HCT116 (cell line): ENCODE data around the gene ACADS. TPM values are rescaled to one million over a fixed set of nuclear protein-coding genes. Genes with fewer than 3 reads are reported as not detected.

Experiments used
- ATAC-seq: fragments of 200-7000 bp; cut with Tn5 transposase; 2 replicates; pipeline ENCODE4 v1.9.1; 2020; ENCODE audit warnings: mild to moderate bottlenecking, moderate library complexity
- BruUV-seq: library from RNA; stranded (reverse); fragments of 400-500 nt; replicated peaks from 2 replicates; lab custom pipeline; 2021; lab: Mats Ljungman, UMichigan
- CTCF ChIA-PET: fragments of 300-600 bp; sonication (Branson Sonifier 250); formaldehyde crosslinking; loops from one replicate; lab custom pipeline; 2021; ENCODE audit warnings: antibody characterized with exemption; lab: Charles Lee
- POLR2A ChIA-PET: fragments of 300-600, 350-600 bp; sonication (Branson Sonifier 250); formaldehyde crosslinking; loops from one replicate; lab custom pipeline; 2021; ENCODE audit warnings: antibody characterized with exemption; lab: Charles Lee
- RAD21 ChIA-PET, 2 experiments: fragments of 300-600 bp; sonication (Branson Sonifier 250); formaldehyde crosslinking; loops; one replicate each; lab custom pipeline; 2023; ENCODE audit warnings: low total read pairs in 2 of 2; ENCODE audit not compliant: uncharacterized antibody in 2 of 2, unreplicated experiment in 2 of 2, low non-redundant PET in 1 of 2; lab: Charles Lee
- DNase-seq: peaks from one replicate; pipeline ENCODE4 v3.0.0-alpha.2; 2010; ENCODE audit warnings: low read depth, low spot score
- H2AFZ ChIP-seq: fragments of 200-600 bp; shearing (Covaris generic), sonication (generic); 2 replicates; pipeline ENCODE4 v1.6.1; 2017; ENCODE audit warnings: low read depth, mixed run types, mixed read lengths, antibody characterized with exemption, low read length; ENCODE audit not compliant: poor library complexity, severe bottlenecking
- H3K27ac ChIP-seq: 2 replicates; pipeline ENCODE4 v1.5.1; 2012; ENCODE audit warnings: low read depth, low read length
- H3K27me3 ChIP-seq: fragments of 200-600 bp; sonication (generic); 2 replicates; pipeline ENCODE4 v1.6.1; 2016; ENCODE audit warnings: mixed run types, low read length, mixed read lengths; ENCODE audit not compliant: insufficient read depth
- H3K36me3 ChIP-seq, 2 experiments: fragments of 200-500 bp in 1 of 2; fragments of 200-600 bp in 1 of 2; sonication (Bioruptor generic) in 1 of 2; sonication (generic) in 1 of 2; 2 replicates each; pipeline versions ENCODE4 v1.5.1 to v1.6.1; 2014 to 2016; ENCODE audit warnings: low read length in 2 of 2, inconsistent platforms in 1 of 2, mixed read lengths in 1 of 2, mixed run types in 1 of 2; ENCODE audit not compliant: insufficient read depth in 2 of 2, control insufficient read depth in 1 of 2
- H3K4me1 ChIP-seq, 2 experiments: fragments of 200-600 bp in 1 of 2; sonication (generic) in 1 of 2; 2 replicates each; pipeline versions ENCODE4 v1.5.1 to v1.6.1; 2012 to 2017; ENCODE audit warnings: low read length in 2 of 2, inconsistent platforms in 1 of 2, mild to moderate bottlenecking in 1 of 2, mixed read lengths in 1 of 2, mixed run types in 1 of 2, moderate library complexity in 1 of 2; ENCODE audit not compliant: insufficient read depth in 2 of 2, control insufficient read depth in 1 of 2
- H3K4me2 ChIP-seq: fragments of 200-600 bp; sonication (generic); 2 replicates; pipeline ENCODE4 v1.6.1; 2017; ENCODE audit warnings: mixed run types, low read length, mixed read lengths
- H3K4me3 ChIP-seq, 2 experiments: fragments of 200-600 bp in 1 of 2; sonication (generic) in 1 of 2; replicated peaks in 1 of 2; 2 replicates each; pipeline ENCODE4 v1.5.1; 2011 to 2016; ENCODE audit warnings: low read length in 2 of 2, control low read depth in 1 of 2, low read depth in 1 of 2, mild to moderate bottlenecking in 1 of 2, mixed read lengths in 1 of 2, mixed run types in 1 of 2
- H3K79me2 ChIP-seq: fragments of 200-600 bp; sonication (generic); 2 replicates; pipeline ENCODE4 v1.6.1; 2017; ENCODE audit warnings: mild to moderate bottlenecking, mixed run types, low read length, moderate library complexity, mixed read lengths; ENCODE audit not compliant: insufficient read depth
- H3K9ac ChIP-seq: fragments of 200-600 bp; sonication (generic); 2 replicates; pipeline ENCODE4 v1.6.1; 2016; ENCODE audit warnings: low read length, mixed read lengths
- H3K9me2 ChIP-seq: fragments of 200-600 bp; sonication (generic), shearing (Covaris generic); 2 replicates; pipeline ENCODE4 v1.6.1; 2017; ENCODE audit warnings: mixed run types, mild to moderate bottlenecking, moderate library complexity; ENCODE audit not compliant: insufficient read depth
- H3K9me3 ChIP-seq, 2 experiments: fragments of 200-500 bp in 1 of 2; fragments of 200-600 bp in 1 of 2; sonication (Bioruptor generic) in 1 of 2; sonication (generic) in 1 of 2; 2 replicates each; pipeline ENCODE4 v1.6.1; 2014 to 2017; ENCODE audit warnings: low read length in 2 of 2, mixed read lengths in 2 of 2, inconsistent platforms in 1 of 2, low read depth in 1 of 2, mild to moderate bottlenecking in 1 of 2, mixed run types in 1 of 2, moderate library complexity in 1 of 2; ENCODE audit not compliant: control insufficient read depth in 1 of 2, insufficient read depth in 1 of 2
- H4K20me1 ChIP-seq: fragments of 200-600 bp; sonication (generic), shearing (Covaris generic); 2 replicates; pipeline ENCODE4 v1.6.1; 2017; ENCODE audit warnings: mixed run types, mild to moderate bottlenecking, moderate library complexity; ENCODE audit not compliant: insufficient read depth
- EGR1 ChIP-seq: IDR thresholded peaks from 2 replicates; pipeline ENCODE4 v1.6.1; 2012; ENCODE audit warnings: low read depth
- ELF1 ChIP-seq: IDR thresholded peaks from 2 replicates; pipeline ENCODE4 v1.6.1; 2012; ENCODE audit warnings: low read depth, borderline replicate concordance
- EZH2 ChIP-seq: fragments of 200-600 bp; sonication (generic); IDR thresholded peaks from 2 replicates; pipeline ENCODE4 v1.6.1; 2017; ENCODE audit warnings: antibody characterized with exemption, mixed run types
- EZH2phosphoT487 ChIP-seq: fragments of 200-600 bp; IDR thresholded peaks from 2 replicates; pipeline ENCODE4 v1.6.1; 2018; ENCODE audit warnings: antibody characterized with exemption, borderline replicate concordance
- FOSL1 ChIP-seq: IDR thresholded peaks from 2 replicates; pipeline ENCODE4 v1.6.1; 2012; ENCODE audit warnings: low read depth
- JUND ChIP-seq: IDR thresholded peaks from 2 replicates; pipeline ENCODE4 v1.6.1; 2012
- POLR2A ChIP-seq: IDR thresholded peaks from 2 replicates; pipeline ENCODE4 v1.7.0; 2011; ENCODE audit warnings: borderline replicate concordance; ENCODE audit not compliant: insufficient read depth, insufficient read length; ENCODE audit errors: extremely low read depth
- POLR2AphosphoS5 ChIP-seq: IDR thresholded peaks from 2 replicates; pipeline ENCODE4 v1.6.1; 2011; ENCODE audit warnings: mild to moderate bottlenecking, low read depth, low read length, moderate library complexity
- RAD21 ChIP-seq: IDR thresholded peaks from 2 replicates; pipeline ENCODE4 v1.6.1; 2012; ENCODE audit warnings: low read depth, mild to moderate bottlenecking
- SIN3A ChIP-seq: IDR thresholded peaks from 2 replicates; pipeline ENCODE4 v1.6.1; 2012; ENCODE audit warnings: low read depth
- SP1 ChIP-seq: IDR thresholded peaks from 2 replicates; pipeline ENCODE4 v1.6.1; 2012; ENCODE audit warnings: low read depth
- SRF ChIP-seq: IDR thresholded peaks from 2 replicates; pipeline ENCODE4 v1.6.1; 2012; ENCODE audit warnings: low read depth
- TCF7L2 ChIP-seq: IDR thresholded peaks from 2 replicates; pipeline ENCODE4 v1.7.0; 2011; ENCODE audit warnings: borderline replicate concordance, inconsistent platforms; ENCODE audit not compliant: insufficient read depth, insufficient read length; ENCODE audit errors: extremely low read depth
- ZFX ChIP-seq: fragments of 450-650 bp; IDR thresholded peaks from 2 replicates; pipeline ENCODE4 v1.6.1; 2017
- ZNF274 ChIP-seq: fragments of 200-500 bp; sonication (Bioruptor generic); IDR thresholded peaks from 2 replicates; pipeline ENCODE4 v1.6.1; 2014; ENCODE audit warnings: mild to moderate bottlenecking, low read depth, low read length, inconsistent platforms
- intact Hi-C: fragments of 100-400 bp; cut with micrococcal nuclease; formaldehyde crosslinking; loops from 2 replicates; pipeline ENCODE4 v1.10.0; 2022
- total RNA-seq: library from RNA; stranded (reverse); gene quantifications from one replicate; pipeline ENCODE4 v1.2.1, GENCODE V29; 2021; ENCODE audit not compliant: unreplicated experiment
- TF ChIP-seq, protein P1 (sequence below): IDR thresholded peaks from 2 replicates; pipeline ENCODE4 v1.6.1; 2012
- TF ChIP-seq, protein P2 (sequence below): IDR thresholded peaks from 2 replicates; pipeline ENCODE4 v1.6.1; 2012
- TF ChIP-seq, protein P3 (sequence below): IDR thresholded peaks from 2 replicates; pipeline ENCODE4 v1.6.1; 2012; ENCODE audit warnings: low read depth
- TF ChIP-seq, protein P4 (sequence below): IDR thresholded peaks from 2 replicates; pipeline ENCODE4 v1.6.1; 2011; ENCODE audit warnings: mild to moderate bottlenecking, low read length, moderate library complexity; ENCODE audit not compliant: insufficient replicate concordance; ENCODE audit errors: extremely low read depth

Gene ACADS
- total RNA-seq, 1 experiment from 2014 or later = 21.4 TPM

DNA sequence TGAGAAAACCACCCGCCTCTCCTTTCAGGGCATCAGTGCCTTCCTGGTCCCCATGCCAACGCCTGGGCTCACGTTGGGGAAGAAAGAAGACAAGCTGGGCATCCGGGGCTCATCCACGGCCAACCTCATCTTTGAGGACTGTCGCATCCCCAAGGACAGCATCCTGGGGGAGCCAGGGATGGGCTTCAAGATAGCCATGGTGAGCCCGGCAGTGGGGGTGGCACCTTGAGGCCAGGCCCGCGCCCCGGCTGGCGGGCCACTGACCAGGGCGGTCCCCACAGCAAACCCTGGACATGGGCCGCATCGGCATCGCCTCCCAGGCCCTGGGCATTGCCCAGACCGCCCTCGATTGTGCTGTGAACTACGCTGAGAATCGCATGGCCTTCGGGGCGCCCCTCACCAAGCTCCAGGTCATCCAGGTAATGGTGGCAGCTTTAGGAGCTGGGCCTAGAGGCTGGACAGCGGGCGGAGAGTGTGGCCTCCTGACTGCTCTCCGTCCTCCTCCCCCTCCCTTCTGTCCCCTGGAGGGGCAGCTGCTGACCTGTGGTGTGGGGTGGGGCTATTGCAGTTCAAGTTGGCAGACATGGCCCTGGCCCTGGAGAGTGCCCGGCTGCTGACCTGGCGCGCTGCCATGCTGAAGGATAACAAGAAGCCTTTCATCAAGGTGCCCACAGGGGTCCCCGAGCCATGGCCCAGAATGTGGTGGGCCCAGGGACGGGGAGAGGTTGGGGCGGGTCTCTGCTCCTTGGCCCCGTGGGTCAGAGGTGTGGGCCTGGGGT is 12.8 kb downstream of the ACADS start:
- CTCF ChIA-PET = no interaction called here
- H4K20me1 ChIP-seq = no peaks in the 10 kb centered on the region
- no peak overlapping the region for H3K4me3 ChIP-seq
- no peak overlapping the region for H3K9ac ChIP-seq
- no peaks in the 10 kb centered on the region for H3K79me2 ChIP-seq
- no peak overlapping the region for H3K27ac ChIP-seq
- H3K4me2 ChIP-seq = no peak overlapping the region
- H3K36me3 ChIP-seq = no peaks in the 10 kb centered on the region
- BruUV-seq = no TSS peak
- POLR2A ChIA-PET = no interaction called here
- H3K4me1 ChIP-seq = no peaks in the 10 kb centered on the region
- H3K9me2 ChIP-seq = no peaks in the 10 kb centered on the region
- no peaks in the 10 kb centered on the region for H3K27me3 ChIP-seq
- H2AFZ ChIP-seq = no peak overlapping the region
- H3K9me3 ChIP-seq = no peaks in the 10 kb centered on the region
- DNase-seq (no peak), ATAC-seq (no peak)
- intact Hi-C loops = no loop called here
- TF ChIP-seq ZNF274 = no peak
- no peak for TF ChIP-seq EGR1
- TF ChIP-seq POLR2AphosphoS5 = no peak
- TF ChIP-seq, protein P1, sequence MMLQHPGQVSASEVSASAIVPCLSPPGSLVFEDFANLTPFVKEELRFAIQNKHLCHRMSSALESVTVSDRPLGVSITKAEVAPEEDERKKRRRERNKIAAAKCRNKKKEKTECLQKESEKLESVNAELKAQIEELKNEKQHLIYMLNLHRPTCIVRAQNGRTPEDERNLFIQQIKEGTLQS = no peak
- no peak for TF ChIP-seq SRF
- TF ChIP-seq, protein P2, sequence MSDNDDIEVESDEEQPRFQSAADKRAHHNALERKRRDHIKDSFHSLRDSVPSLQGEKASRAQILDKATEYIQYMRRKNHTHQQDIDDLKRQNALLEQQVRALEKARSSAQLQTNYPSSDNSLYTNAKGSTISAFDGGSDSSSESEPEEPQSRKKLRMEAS = no peak
- TF ChIP-seq, protein P3, sequence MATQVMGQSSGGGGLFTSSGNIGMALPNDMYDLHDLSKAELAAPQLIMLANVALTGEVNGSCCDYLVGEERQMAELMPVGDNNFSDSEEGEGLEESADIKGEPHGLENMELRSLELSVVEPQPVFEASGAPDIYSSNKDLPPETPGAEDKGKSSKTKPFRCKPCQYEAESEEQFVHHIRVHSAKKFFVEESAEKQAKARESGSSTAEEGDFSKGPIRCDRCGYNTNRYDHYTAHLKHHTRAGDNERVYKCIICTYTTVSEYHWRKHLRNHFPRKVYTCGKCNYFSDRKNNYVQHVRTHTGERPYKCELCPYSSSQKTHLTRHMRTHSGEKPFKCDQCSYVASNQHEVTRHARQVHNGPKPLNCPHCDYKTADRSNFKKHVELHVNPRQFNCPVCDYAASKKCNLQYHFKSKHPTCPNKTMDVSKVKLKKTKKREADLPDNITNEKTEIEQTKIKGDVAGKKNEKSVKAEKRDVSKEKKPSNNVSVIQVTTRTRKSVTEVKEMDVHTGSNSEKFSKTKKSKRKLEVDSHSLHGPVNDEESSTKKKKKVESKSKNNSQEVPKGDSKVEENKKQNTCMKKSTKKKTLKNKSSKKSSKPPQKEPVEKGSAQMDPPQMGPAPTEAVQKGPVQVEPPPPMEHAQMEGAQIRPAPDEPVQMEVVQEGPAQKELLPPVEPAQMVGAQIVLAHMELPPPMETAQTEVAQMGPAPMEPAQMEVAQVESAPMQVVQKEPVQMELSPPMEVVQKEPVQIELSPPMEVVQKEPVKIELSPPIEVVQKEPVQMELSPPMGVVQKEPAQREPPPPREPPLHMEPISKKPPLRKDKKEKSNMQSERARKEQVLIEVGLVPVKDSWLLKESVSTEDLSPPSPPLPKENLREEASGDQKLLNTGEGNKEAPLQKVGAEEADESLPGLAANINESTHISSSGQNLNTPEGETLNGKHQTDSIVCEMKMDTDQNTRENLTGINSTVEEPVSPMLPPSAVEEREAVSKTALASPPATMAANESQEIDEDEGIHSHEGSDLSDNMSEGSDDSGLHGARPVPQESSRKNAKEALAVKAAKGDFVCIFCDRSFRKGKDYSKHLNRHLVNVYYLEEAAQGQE = no peak
- no peak for TF ChIP-seq ELF1
- TF ChIP-seq SP1 = no peak
- TF ChIP-seq EZH2phosphoT487 = no peak
- TF ChIP-seq EZH2 = no peak
- no peak for TF ChIP-seq POLR2A
- TF ChIP-seq, protein P4, sequence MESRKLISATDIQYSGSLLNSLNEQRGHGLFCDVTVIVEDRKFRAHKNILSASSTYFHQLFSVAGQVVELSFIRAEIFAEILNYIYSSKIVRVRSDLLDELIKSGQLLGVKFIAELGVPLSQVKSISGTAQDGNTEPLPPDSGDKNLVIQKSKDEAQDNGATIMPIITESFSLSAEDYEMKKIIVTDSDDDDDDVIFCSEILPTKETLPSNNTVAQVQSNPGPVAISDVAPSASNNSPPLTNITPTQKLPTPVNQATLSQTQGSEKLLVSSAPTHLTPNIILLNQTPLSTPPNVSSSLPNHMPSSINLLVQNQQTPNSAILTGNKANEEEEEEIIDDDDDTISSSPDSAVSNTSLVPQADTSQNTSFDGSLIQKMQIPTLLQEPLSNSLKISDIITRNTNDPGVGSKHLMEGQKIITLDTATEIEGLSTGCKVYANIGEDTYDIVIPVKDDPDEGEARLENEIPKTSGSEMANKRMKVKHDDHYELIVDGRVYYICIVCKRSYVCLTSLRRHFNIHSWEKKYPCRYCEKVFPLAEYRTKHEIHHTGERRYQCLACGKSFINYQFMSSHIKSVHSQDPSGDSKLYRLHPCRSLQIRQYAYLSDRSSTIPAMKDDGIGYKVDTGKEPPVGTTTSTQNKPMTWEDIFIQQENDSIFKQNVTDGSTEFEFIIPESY = no peak
- no peak for TF ChIP-seq JUND
- TF ChIP-seq FOSL1 = no peak
- no peak for TF ChIP-seq SIN3A
- TF ChIP-seq ZFX = no peak
- TF ChIP-seq RAD21 = no peak
- no peak for TF ChIP-seq TCF7L2
- RAD21 ChIA-PET = no interaction called here
